DMS153 treated with DMSO at 0.1 percent for 48 hours (cell line): ENCODE results near the gene ZDHHC22.

ENCODE experiments used
- DNase-seq: peaks from one replicate; lab custom pipeline; 2025; ENCODE audit not compliant: unreplicated experiment; lab: John Stamatoyannopoulos, UW

Gene ZDHHC22

GRCh38 chr14:77084985-77085384, 56.6 kb downstream of the ZDHHC22 start:
- DNase-seq: no peak

- DNase-seq: no peak
These were observed 58.5 kb downstream of the ZDHHC22 start for GRCh38 chr14:77083082-77083481.

GRCh38 chr14:77082356-77082755, 59.2 kb downstream of the ZDHHC22 start:
- no peak for DNase-seq
